HG02623 (cell line): ENCODE results near the gene PSMD13.

Source experiments
- ATAC-seq: cut with Tn5 transposase; IDR thresholded peaks from one replicate; pipeline ENCODE4 v1.9.1; 2021; ENCODE audit warnings: moderate library complexity; ENCODE audit not compliant: unreplicated experiment

PSMD13 gene

DNA sequence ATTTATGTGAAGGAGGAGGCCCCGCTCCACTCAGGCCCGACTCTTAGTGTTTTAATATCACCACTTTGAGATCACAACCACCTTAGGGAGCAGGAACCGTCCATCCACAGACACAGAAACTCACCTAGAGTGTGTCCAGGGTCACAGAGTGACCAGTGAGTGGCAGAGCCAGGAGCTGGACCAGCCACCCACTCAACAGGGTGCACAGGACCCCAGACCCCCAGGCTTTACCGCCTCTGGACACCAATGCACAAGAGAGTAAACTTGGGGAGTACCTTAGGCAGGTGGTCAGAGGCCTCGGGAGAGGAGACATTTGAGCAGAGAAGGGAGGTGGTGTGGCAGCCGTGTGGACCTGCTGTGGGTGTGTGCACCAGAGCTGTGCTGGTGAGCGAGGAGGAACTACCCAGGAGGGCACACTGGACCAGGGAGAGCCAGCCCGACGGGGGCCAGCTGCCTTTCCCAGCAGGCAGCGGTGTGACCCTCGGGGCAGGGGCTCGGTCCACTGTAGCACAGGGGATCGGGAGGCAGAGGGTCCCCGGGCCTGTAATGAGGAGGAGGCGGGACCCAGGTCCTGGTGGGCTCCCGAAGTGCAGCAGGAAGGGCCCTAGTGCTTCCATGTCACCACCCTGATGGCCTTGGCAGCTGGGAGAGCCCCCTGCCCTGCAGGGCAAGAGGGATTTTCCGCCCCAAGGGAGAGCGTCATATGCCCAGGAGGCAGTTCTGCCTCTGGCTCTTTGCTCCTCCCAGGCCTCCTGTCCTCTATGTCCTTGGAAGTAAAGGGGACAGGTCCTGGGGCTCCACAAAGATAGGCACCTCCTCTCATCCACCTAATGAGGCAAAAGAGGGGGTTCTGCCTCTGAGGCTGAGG, 33.9 kb downstream of the PSMD13 start:
- no peak for ATAC-seq

DNA sequence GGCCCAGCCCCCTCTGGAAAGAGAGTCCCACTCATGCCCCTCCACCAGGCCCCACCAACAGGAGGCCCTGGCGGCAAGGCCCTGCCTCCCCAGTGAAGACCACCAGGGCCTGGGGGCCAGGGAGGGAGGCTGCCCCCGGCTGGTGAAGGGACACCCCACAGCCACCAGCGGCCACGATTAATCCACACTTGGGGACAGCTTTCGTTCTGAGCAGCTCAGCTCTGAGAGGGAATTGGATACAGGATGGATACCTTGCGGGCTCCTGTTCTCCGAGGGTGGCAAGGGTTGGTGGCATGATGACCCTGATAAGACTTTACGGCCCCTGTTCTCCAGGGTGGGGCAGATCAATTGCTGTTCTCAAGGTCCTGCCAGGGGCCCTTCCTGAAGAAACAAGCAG, 34.5 kb downstream of the PSMD13 start:
- no peak for ATAC-seq

DNA sequence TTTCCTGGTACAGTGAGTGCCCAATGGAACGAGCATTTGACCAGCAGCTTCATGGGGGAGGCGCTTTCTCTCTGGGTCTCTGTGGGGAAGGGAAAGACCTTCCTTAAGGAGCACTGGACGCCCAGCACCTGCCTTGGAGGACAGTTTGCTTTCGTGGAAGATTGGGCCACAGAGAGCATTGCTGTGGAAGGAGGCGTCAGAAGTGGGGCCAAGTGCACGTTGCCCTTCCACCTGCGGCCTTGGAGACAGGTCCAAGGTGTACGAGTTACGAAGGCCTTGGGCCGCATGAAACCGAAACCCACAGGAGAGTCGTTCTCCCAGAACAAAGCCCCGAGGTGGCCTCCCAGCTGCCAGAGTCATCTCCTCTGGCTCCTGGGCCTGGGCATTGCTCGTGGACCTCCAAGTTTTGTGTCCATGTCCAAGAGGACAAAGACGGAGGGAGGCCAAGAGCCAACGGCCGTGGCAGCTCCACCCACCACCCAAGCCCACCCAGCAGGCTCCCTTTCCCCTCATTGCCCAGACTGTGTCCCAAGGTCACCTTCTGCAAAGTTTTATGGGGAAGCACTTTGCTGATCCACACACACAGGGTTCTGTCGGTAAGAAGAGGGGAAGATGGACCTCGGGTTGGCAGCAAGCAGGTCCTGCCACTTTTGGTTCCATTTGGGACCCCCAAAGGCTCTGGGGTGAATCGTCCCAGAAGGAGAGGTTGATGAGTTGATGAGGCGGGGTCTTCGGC, 35.6 kb downstream of the PSMD13 start:
- no peak for ATAC-seq

GRCh38 chr11:272931-273198, 36.1 kb downstream of the PSMD13 start:
- ATAC-seq = no peak

- no peak for ATAC-seq
Measured at GRCh38 chr11:276219-276618, 39.4 kb downstream of the PSMD13 start.

DNA sequence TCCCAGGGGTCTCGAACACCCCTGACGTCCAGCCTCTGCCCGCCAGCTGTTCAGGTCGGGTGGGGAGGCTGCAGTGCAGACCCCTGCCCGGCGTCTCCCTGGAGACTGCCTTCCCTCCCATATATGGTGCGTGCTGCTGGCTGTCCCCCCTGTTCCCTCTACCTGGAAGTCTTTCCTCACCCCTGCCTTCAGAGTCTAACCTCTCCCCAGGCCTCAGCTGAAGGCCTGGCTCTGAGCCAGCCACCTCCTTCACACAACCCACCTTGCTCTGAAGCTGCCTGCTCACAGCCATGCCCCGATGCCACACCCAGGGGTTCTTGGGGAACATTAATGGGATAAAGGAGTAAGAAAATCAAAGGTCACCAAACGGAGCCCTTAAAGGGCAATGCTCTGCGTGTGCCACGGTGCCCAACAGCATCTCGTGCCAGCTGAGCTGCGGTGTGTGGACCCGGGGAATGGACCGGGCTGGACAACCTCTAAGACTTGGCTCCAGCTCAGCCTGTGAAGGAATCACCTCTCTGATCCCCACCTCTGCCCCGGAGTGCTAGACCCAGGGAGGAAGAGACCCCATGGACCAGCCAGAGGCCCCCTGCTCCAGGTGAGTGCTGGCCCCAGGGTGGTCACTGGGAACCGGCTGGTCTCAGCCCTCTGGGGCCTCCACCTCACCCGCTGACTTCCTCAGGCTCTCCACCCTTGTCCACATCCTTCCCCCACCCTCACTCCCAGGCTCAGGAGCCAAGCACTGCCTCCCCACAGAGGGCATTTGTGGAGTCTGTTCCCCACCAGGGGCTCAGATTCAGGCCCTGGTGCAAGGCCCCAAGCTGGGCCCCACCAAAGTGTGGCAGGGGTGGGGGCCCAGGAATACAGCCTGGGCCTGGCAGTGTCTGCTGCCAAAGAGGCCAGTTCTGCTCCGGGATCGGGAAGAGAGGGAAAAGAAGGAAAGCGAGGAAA, 41.5 kb downstream of the PSMD13 start, which contains the start of gene NLRP6:
NLRP6 (plus strand) TSS at position 407 of the 951 bp plus-strand sequence; CDS start at position 570, 163 bp downstream.
- ATAC-seq = no peak

DNA sequence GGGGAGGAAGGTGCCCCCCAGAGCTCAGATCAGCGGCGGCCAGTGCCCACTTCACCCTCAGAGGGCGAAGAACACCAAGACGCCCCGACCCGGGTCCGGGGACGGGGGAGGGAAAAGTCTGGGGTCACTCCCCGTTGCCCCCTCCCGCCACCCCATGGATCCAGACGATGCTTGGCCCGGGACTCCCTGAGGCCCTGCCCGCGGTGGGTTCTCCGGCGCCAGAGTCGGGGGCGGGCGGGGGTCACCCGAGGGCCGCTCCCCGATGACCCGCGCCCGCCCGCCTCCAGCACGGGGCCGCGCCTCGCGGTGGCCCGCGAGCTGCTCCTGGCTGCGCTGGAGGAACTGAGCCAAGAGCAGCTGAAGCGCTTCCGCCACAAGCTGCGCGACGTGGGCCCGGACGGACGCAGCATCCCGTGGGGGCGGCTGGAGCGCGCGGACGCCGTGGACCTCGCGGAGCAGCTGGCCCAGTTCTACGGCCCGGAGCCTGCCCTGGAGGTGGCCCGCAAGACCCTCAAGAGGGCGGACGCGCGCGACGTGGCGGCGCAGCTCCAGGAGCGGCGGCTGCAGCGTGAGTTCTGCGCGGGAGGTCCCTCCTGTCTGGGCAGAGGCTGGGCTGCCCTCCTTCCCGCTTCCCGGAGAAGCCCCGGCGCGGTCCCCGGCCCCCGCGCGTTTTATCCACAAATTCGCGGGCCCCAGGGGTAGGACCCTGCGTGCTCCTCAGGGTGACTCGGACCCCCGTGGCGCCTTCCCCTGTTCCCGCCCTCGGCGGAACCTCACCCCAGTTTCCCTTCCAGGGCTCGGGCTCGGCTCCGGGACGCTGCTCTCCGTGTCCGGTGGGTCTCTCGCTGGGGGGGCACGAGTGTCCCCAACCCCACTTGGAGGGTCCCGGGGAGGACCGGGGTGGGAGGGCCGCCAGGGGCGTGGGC, 42.5 kb downstream of the PSMD13 start:
- ATAC-seq = no peak

GRCh38 chr11:279966-280705, 43.4 kb downstream of the PSMD13 start:
- no peak for ATAC-seq

GRCh38 chr11:280706-281485, 44.1 kb downstream of the PSMD13 start:
- ATAC-seq = no peak

DNA sequence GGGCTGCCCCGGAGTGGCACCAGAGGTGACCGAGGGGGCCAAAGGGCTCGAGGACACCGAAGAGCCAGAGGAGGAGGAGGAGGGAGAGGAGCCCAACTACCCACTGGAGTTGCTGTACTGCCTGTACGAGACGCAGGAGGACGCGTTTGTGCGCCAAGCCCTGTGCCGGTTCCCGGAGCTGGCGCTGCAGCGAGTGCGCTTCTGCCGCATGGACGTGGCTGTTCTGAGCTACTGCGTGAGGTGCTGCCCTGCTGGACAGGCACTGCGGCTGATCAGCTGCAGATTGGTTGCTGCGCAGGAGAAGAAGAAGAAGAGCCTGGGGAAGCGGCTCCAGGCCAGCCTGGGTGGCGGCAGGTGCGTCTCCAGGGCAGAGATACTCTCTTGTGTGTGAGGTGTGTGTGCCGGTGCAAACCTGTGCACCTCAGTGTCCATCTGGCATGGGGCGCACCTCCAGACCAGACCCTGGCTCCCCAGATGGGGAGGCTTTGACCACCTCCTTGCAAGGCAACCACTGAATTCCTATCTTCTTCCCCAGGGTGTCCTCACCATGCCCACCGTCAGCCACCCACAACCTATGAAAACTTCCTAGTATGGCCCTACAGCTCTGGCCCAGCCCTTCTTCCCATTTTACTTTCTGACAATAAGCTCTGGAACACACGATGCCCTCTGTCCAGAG, 44.8 kb downstream of the PSMD13 start:
- ATAC-seq = no peak

- ATAC-seq = no peak
Measured at GRCh38 chr11:282171-282570, 45.4 kb downstream of the PSMD13 start.

- ATAC-seq = no peak
Measured at GRCh38 chr11:282630-283360, 46.0 kb downstream of the PSMD13 start.

GRCh38 chr11:283405-284104, 46.8 kb downstream of the PSMD13 start:
- no peak for ATAC-seq

DNA sequence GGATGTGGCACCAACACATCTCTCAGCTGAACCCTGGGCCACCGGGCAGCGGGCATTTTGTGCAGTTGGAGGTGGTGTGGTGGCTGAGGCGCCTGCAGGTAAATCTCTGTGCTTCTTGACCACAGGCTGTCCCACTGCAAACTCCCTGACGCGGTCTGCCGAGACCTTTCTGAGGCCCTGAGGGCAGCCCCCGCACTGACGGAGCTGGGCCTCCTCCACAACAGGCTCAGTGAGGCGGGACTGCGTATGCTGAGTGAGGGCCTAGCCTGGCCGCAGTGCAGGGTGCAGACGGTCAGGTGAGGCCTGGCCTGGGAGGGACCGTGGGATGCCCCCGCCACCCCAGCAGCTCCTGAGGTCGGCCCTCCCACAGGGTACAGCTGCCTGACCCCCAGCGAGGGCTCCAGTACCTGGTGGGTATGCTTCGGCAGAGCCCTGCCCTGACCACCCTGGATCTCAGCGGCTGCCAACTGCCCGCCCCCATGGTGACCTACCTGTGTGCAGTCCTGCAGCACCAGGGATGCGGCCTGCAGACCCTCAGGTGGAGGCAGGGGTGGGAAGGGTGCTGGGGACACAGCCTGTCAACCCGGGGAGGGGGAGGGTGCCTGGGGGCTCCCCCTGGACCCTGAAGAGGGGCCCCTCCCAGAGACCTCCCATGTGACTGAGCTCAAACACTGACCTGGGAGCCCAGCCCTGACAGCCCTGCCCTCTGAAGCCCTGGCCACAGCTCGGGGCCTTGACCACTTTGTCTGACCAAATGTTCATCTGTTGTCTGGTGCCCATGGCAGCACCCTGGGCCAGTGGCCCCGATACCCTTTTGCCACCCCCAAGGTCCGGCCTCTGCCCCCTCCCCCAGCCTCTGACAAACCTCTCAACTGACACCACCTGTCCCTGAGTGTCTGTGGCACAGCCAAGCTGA, 47.6 kb downstream of the PSMD13 start:
- ATAC-seq = no peak

- no peak for ATAC-seq
Measured at GRCh38 chr11:285021-285893, 48.5 kb downstream of the PSMD13 start.
